ENCODE measurements around the gene SLAMF8.

SLAMF8 gene

GRCh38 chr1:159849626-159850366, 23.1 kb downstream of the SLAMF8 start:
- DNase-seq, result peak; percentile 65

DNA sequence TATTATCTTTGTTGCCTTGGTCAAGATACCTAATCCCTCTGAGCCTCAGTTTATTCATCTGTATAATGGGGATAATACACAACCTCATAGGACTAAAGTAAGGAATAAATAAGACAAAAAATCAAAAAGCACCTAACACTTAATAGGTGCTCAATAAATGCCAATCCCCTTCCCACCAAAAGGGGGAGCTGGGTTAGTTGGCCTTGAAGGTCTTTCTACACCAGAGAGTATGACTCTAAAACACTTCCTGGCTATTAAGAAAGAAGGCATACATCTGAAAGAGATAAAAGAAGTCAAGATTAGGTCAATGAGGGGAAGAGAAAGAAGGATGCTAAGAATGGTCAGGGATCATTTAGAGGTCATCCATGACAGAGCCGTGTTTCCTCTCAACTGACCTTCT, 24.7 kb downstream of the SLAMF8 start:
- no peak for DNase-seq

DNA sequence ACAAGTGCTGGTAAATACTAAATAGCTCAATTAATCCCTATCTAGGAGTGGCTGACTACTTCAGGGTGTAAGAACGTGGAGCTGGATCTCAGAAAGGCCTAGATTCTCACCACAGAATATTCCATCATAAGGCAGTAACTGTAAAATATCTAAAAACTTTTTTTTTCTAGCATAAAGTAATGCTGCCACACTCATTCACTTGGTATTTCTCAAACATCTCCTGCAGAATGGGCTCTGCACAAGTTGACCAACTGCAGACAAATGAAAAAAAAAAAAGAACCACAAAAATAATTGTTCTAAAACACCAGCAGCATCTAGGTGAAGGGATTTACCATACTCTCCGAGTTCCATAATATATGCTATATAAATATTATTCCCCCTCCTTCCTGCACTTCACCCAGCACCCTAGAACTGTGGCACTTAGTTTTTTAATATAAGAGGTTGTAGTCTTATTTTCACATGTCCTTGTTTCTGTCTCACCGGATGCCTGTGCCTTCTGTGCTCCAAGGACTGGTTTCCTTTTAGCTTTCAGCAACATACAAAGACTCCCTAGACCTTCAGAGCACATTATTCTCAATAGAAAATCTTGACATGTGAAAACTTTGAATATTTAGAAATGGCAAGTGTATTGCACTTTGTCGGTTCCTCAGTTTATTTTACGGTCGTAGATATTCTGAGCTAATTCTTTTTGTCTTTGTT, 26.9 kb downstream of the SLAMF8 start:
- peak; percentile 60 for DNase-seq

DNA sequence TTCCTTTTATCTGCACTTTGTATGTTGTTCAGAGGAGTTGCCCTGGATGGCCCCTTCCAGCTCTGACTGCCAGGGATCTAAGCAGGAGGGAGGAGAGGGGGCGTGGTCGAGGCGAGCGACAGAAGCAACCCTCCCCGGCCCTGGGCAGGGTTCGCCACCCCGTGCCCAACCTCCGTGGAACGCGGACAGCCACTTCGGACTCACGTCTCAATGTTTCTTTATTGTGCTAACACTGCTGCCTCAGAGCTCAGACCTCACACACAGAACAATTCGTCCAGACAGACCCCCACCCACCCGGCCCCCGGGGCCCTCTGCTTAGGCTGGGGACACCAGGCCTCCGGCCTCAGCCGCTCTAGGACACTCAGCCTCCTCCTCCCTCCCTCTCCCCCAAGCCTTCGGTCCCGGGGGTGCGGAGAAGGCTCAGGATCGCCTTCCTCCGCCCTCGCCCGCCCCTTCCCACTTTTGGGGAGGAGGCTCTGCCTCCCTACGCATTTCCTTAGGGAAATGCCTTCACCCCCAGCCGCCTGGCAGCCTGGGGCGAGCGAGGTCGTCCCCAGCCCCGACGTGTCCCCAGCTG, 27.5 kb downstream of the SLAMF8 start:
- DNase-seq, result peak; percentile 35

GRCh38 chr1:159854693-159855192, 28.1 kb downstream of the SLAMF8 start:
- DNase-seq, result peak; percentile 82

GRCh38 chr1:159855709-159856108, 29.0 kb downstream of the SLAMF8 start:
- no peak for DNase-seq

- no peak for DNase-seq
These were observed 29.9 kb downstream of the SLAMF8 start for GRCh38 chr1:159856576-159856975.

DNA sequence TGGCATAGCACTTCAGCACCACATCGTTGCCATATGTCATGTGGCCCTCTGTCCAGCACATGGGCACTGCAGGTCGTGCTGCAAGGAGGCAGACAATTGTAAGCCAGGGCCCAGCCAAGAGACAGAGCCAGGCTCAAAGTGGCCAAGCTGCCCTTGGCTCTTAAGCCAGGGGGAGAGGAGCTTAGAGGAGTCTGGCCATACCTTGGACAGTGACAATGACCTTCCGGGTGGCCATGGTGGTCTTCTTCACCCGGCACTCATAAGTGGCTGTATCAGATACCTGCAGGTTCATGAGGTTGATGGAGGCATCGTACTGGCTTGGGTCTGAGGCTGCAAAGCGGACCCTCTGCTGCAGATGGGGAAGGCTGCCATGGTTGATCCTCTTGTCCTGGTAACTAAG, 31.2 kb downstream of the SLAMF8 start:
- no peak for DNase-seq

DNA sequence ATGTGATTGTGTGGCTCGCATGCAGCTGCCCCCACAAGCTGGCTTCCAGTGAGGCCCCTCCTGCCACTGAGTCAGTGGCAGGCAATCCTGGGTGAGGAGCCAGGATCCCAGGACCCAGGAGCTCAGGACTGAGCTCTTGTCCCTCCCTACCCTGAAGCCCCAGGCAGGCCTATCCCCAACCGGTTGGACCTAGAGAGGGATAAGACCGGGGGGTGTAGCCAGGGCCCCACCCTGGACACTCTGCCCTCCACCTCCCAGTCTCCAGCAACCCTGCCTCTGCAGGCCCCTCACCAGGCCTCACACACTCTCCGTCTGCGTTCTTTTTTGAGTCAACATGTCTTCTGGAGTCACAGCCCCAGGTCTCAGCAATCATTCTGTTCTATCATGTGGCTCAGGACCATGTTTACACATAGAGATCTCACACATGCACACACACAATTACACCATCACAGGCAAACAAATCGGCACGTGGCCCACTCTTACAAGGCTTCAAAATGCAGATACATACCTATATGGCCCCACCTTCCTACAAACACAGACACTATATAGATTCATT, 33.2 kb downstream of the SLAMF8 start:
- no peak for DNase-seq

DNA sequence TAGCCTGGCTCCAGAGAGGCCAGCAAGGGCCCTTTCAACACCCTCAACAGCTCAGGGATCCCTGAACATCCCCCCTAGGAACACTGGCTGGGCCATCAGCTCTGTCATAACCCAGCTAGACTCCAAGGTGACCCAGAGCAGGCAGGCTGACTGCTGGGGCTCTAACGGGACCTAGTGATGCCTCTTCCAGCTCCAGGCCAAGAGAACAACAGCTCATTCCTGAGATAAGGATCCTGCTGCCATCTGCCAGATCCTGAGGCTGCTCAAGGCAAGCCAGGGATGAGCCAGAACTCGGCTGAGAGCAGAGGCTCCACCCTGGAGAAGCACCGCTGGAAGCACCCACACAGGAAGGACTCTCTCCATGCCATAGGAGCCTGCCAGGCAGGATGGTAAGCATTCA, 33.8 kb downstream of the SLAMF8 start:
- no peak for DNase-seq

DNA sequence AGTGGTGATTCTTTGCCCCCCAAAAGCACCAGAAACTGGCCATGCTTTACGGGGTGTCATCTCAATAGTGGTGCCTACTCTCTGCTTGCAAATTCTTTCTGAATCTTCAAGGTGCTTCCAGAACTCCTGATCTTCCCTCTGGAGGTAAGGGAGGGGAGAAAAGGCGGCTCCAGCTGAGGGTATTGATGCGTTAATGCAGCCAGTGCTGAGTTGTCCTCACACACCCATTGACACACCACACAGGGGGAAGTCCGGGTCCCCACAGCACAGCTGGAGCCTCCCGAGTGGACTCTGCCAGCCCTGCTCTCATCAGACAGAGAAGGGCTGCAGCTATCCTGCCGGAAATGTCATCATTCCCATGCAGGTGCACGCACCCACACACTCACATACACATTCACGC, 34.5 kb downstream of the SLAMF8 start:
- DNase-seq, result no peak

DNA sequence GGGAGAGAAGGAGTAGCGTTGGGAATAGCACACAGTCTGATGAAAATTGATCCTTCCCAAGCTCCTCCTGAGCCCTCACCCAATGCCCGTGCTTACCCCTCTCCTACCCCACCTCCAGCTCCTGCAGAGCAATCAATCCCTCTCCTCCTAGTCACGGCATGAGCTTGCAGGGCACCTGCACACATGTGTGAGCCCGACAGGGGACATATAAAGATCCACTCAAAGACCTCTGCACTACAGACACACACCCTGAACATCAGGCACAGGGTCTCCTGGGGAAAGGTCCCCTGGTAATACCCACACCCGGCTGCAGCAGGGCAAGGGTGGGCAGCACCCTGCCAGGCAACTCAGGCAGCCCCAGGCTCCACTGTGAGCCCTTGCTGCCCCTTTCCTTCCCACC, 35.4 kb downstream of the SLAMF8 start:
- DNase-seq, result no peak

GRCh38 chr1:159862557-159862956, 35.9 kb downstream of the SLAMF8 start, which contains the start of gene VSIG8:
TSS of gene VSIG8 (minus strand) at chr1:159862657. CDS start at chr1:159862521, 136 bp downstream.
- DNase-seq, result no peak

GRCh38 chr1:159864262-159864661, 37.6 kb downstream of the SLAMF8 start:
- no peak for DNase-seq

GRCh38 chr1:159866066-159866465, 39.4 kb downstream of the SLAMF8 start:
- DNase-seq, result no peak

DNA sequence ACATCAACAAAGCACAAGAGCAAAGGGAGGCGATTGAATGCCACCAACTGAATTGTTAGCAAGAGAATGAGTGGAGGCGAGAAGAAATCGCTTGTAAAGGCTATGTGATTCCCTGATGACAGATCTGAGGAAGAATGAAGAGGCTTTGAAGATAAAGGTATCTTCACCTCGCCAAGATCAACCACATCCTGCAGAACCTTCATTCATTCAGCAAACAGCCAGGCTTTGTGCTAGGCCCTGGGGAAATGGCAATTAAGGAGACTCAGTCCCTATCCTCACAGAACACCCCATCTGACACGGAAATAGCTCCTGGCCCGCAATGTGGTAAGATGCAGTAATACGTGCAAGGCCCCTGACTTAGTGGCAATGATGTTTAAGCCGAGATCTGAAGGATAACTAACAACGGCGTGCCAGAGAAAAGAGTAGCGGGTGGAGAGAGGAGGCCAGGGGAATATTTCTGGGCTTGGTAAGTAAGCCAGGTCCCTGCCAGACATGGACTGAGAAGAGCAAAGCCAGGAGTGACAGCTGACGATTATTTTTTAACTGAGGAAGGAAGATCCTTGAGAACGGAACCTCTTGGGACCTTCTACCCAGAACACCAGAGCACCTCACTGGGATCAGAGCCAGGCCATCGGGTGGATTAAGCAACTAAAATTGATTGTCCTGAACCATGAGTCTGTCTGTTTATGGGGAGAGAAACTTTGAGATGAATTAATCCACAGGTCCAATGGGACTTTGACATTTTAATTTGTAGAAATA, 40.4 kb downstream of the SLAMF8 start:
- no peak for DNase-seq

DNA sequence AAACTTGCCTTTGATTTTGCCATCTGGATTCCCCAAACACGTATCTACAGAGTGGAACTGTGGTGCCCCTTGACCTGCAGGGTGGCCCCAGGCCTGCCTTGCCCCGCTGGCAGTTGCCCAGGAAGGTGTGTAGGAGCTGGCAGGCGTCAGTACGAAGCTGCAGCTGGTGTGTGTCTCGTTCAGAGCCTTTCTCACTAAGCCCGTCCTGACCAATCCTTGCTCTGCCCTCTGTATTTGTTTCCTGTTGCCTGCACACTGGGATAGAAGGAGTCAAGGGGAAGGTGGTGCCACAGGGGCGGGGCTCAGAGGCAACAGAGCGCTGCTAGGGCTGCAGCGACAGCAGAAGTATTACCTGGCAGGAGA, 41.0 kb downstream of the SLAMF8 start:
- DNase-seq, result no peak

DNA sequence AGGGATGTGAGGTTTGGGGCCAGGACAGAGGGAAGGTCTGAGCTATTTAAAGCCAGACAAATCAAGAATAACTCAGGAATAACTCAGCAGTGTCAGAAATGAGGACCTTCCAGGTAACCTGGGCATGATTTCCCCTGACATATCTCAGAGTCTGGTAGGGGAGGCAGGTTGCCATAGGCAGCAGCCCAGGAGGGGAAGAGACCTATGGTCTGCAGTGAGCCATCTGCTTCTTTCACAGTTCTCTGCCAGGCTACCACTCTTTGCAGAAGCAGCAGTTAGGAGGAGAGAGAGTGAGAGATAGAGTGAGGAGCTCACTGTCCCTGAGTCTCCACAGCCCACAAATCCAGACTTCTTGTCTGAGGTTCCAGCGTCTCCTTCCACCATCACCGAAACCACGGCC, 42.1 kb downstream of the SLAMF8 start:
- no peak for DNase-seq

- DNase-seq, result peak; percentile 65
These were observed 42.5 kb downstream of the SLAMF8 start for GRCh38 chr1:159869173-159869572.

- DNase-seq, result no peak
These were observed 42.9 kb downstream of the SLAMF8 start for GRCh38 chr1:159869607-159870006.

GRCh38 chr1:159870704-159871103, 44.0 kb downstream of the SLAMF8 start:
- DNase-seq, result no peak

- no peak for DNase-seq
These were observed 46.2 kb downstream of the SLAMF8 start for GRCh38 chr1:159872891-159873290.
